Measurements from ENCODE around the gene POLR3E. TPM values are rescaled to one million over a fixed set of nuclear protein-coding genes. Genes with fewer than 3 reads are reported as not detected.

POLR3E gene
- total and polyA plus RNA-seq, 2 donors (not counting 3 experiments of a cell fraction or from before 2014, with no cell fraction given), result 48.3 to 62.2 TPM

DNA sequence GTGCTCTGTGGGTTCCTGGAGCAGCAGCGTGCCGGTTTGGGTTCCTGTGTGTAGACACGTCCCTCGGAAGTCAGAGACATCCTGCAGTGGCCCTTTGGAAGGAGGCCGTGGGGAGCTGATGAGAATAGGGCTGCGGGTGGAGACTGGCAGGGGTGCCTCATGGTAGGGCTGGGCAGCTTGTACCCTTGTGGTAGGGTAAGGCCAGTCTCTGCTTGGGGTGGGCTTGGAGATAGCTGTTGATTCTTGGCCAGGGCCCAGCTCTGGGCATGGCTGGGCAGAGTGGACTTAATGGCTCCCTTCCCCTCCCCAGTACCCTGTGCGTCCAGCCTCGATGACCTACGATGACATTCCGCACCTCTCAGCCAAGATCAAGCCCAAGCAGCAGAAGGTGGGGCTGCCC is 10.6 kb downstream of the POLR3E start:
- FAIRE-seq (no peak), DNase-seq (ENCODE audit: low read depth, low spot score) (no peak)
- H3K9me1 ChIP-seq (replicated peaks; ENCODE audit: control insufficient read depth, extremely low read depth, insufficient read depth, low read length), result no peaks in the 10 kb centered on the region
- H2AFZ ChIP-seq (ENCODE audit: low read depth, low read length), result no peak overlapping the region
- no peaks in the 10 kb centered on the region for H3K4me1 ChIP-seq (ENCODE audit: control insufficient read depth, extremely low read depth, insufficient read depth, low read length)
- no TSS peak for BruUV-seq (replicated peaks)
- H3K27ac ChIP-seq (ENCODE audit: insufficient read depth, low read depth, low read length), result no peak overlapping the region
- intact Hi-C loops (cut with micrococcal nuclease), result no loop called here
- H3K9me3 ChIP-seq (replicated peaks; ENCODE audit: control insufficient read depth, insufficient read depth, low read length), result no peaks in the 10 kb centered on the region
- POLR2A ChIA-PET, result no interaction called here
- H3K36me3 ChIP-seq (ENCODE audit: control insufficient read depth in 2 of 2, extremely low read depth in 1 of 2, insufficient read depth in 2 of 2, low read length in 2 of 2), result peaks cover 4 to 48% of the 10 kb centered on the region in 2 experiments
- H3K4me2 ChIP-seq (ENCODE audit: insufficient read depth, low read length), result no peak overlapping the region
- no peak for TF ChIP-seq JUN (IDR thresholded peaks at IDR 0.05; ENCODE audit: borderline replicate concordance, insufficient read depth, insufficient read length, low read depth)
- TF ChIP-seq, protein P1, sequence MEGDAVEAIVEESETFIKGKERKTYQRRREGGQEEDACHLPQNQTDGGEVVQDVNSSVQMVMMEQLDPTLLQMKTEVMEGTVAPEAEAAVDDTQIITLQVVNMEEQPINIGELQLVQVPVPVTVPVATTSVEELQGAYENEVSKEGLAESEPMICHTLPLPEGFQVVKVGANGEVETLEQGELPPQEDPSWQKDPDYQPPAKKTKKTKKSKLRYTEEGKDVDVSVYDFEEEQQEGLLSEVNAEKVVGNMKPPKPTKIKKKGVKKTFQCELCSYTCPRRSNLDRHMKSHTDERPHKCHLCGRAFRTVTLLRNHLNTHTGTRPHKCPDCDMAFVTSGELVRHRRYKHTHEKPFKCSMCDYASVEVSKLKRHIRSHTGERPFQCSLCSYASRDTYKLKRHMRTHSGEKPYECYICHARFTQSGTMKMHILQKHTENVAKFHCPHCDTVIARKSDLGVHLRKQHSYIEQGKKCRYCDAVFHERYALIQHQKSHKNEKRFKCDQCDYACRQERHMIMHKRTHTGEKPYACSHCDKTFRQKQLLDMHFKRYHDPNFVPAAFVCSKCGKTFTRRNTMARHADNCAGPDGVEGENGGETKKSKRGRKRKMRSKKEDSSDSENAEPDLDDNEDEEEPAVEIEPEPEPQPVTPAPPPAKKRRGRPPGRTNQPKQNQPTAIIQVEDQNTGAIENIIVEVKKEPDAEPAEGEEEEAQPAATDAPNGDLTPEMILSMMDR (IDR thresholded peaks at IDR 0.05; ENCODE audit: extremely low read depth in 1 of 2, insufficient read depth in 1 of 2, low read depth in 1 of 2, low read length in 2 of 2), result no peak
- no peaks in the 10 kb centered on the region for H4K20me1 ChIP-seq (replicated peaks; ENCODE audit: control insufficient read depth, extremely low read depth, insufficient read depth, low read length)
- no peaks in the 10 kb centered on the region for H3K27me3 ChIP-seq (ENCODE audit: control insufficient read depth in 2 of 2, insufficient read depth in 2 of 2, low read length in 2 of 2)
- CTCF ChIA-PET, result no interaction called here
- dilution Hi-C loops (cut with MboI; ENCODE audit: extremely low pct_ligation_motif_present, low sequenced_read_pairs), result no loop called here
- peaks cover 2% of the 10 kb centered on the region for H3K79me2 ChIP-seq (ENCODE audit: control insufficient read depth, insufficient read depth, low read length)
- H3K9ac ChIP-seq (replicated peaks; ENCODE audit: extremely low read depth, insufficient read depth, low read length), result no peak overlapping the region
- no peak overlapping the region for H3K4me3 ChIP-seq (replicated peaks in 1 of 3; ENCODE audit: insufficient read depth in 1 of 3, low read depth in 1 of 3, low read length in 3 of 3)

GRCh38 chr16:22308824-22309520 is 11.8 kb downstream of the POLR3E start:
- Histone ChIP-seq H2AFZ (ENCODE audit: low read depth, low read length) (no peak overlapping the region), H3K79me2 (ENCODE audit: control insufficient read depth, insufficient read depth, low read length) (no peaks in the 10 kb centered on the region), H3K27me3 (ENCODE audit: control insufficient read depth in 2 of 2, insufficient read depth in 2 of 2, low read length in 2 of 2) (no peaks in the 10 kb centered on the region), H3K9me1 (replicated peaks; ENCODE audit: control insufficient read depth, extremely low read depth, insufficient read depth, low read length) (no peaks in the 10 kb centered on the region), H3K27ac (ENCODE audit: insufficient read depth, low read depth, low read length) (no peak overlapping the region), H3K4me1 (ENCODE audit: control insufficient read depth, extremely low read depth, insufficient read depth, low read length) (no peaks in the 10 kb centered on the region), H3K9me3 (replicated peaks; ENCODE audit: control insufficient read depth, insufficient read depth, low read length) (no peaks in the 10 kb centered on the region), H4K20me1 (replicated peaks; ENCODE audit: control insufficient read depth, extremely low read depth, insufficient read depth, low read length) (no peaks in the 10 kb centered on the region), H3K4me3 (replicated peaks in 1 of 3; ENCODE audit: insufficient read depth in 1 of 3, low read depth in 1 of 3, low read length in 3 of 3) (no peak overlapping the region), H3K9ac (replicated peaks; ENCODE audit: extremely low read depth, insufficient read depth, low read length) (no peak overlapping the region), H3K36me3 (ENCODE audit: control insufficient read depth in 2 of 2, extremely low read depth in 1 of 2, insufficient read depth in 2 of 2, low read length in 2 of 2) (peaks cover 4 to 47% of the 10 kb centered on the region in 2 experiments), H3K4me2 (ENCODE audit: insufficient read depth, low read length) (no peak overlapping the region)
- DNase-seq (ENCODE audit: low read depth, low spot score) (no peak), FAIRE-seq (no peak)
- no TSS peak for BruUV-seq (replicated peaks)
- CTCF ChIA-PET, result interaction anchor here (2.0 kb wide), 1 partner anchor 9 kb away, joined by 10 read pairs; no protein-coding TSS in a partner anchor
- TF ChIP-seq MAX (IDR thresholded peaks at IDR 0.05; ENCODE audit: insufficient read depth, insufficient read length), result no peak
- no peak for TF ChIP-seq EZH2 (IDR thresholded peaks at IDR 0.05; ENCODE audit: borderline replicate concordance, low read depth, low read length, severe bottlenecking)
- no peak for TF ChIP-seq MYC (IDR thresholded peaks at IDR 0.05; ENCODE audit: low read depth, low read length)
- no peak for TF ChIP-seq POLR2AphosphoS5 (IDR thresholded peaks at IDR 0.05; ENCODE audit: insufficient read depth, low read depth, low read length)
- TF ChIP-seq, protein P1 (IDR thresholded peaks at IDR 0.05; ENCODE audit: extremely low read depth in 1 of 2, insufficient read depth in 1 of 2, low read depth in 1 of 2, low read length in 2 of 2), result no peak
- POLR2A ChIA-PET, result no interaction called here
- intact Hi-C loops (cut with micrococcal nuclease) (no loop called here), dilution Hi-C loops (cut with MboI; ENCODE audit: extremely low pct_ligation_motif_present, low sequenced_read_pairs) (no loop called here)
